ENCODE results near the gene SLC35F1.

The SLC35F1 gene

DNA sequence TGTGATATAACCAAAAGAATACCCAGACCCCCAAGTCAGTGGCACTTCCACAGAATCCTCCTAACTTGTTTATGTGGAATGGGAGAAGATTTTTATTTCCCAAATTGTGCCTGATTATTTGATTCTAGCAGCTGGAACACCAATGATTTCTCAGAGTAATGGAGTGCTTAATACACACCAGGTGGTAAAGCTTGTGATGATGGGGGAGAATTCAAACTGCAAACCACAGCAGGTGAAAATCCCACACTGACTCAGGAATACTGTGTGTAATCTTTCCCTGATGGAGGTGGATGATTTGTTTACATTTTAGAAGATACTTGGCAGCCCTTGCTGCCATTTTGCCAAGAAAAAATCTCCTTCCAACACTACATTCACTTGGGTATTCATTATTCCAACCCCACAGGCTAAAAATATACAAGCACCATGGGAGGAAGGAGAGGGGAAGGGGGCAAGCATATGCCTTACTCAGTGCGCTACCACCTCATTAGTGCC is 428.3 kb downstream of the SLC35F1 start:
- ChIA-PET CTCF (no interaction called here), POLR2A (no interaction called here)
- Histone ChIP-seq H3K9me3 (ENCODE audit: control insufficient read depth, insufficient read depth, low read depth, low read length) (no peaks in the 10 kb centered on the region), H3K4me3 (ENCODE audit: low read depth, low read length) (no peak overlapping the region), H3K27ac (ENCODE audit: extremely low read depth, low read depth, low read length) (no peak overlapping the region), H3K36me3 (ENCODE audit: control insufficient read depth in 2 of 2, insufficient read depth in 1 of 2, low read length in 2 of 2) (no peaks in the 10 kb centered on the region), H3K4me1 (ENCODE audit: control insufficient read depth, insufficient read depth, low read length) (no peaks in the 10 kb centered on the region)
- TF ChIP-seq ZNF2 (tag by site-specific recombination; IDR thresholded peaks at IDR 0.05) (no peak), ZNF221 (tag by site-specific recombination; IDR thresholded peaks at IDR 0.05; ENCODE audit: borderline replicate concordance) (no peak), ZBTB7A (tag by site-specific recombination; IDR thresholded peaks at IDR 0.05; ENCODE audit: low read depth) (no peak), HOXD13 (CRISPR knock-in tag; IDR thresholded peaks at IDR 0.05; ENCODE audit: borderline replicate concordance) (no peak), ZNF830 (tag by site-specific recombination; IDR thresholded peaks at IDR 0.05; ENCODE audit: low read depth) (no peak), ZNF704 (tag by site-specific recombination; IDR thresholded peaks at IDR 0.05) (no peak), MYNN (tag by site-specific recombination; IDR thresholded peaks at IDR 0.05; ENCODE audit: borderline replicate concordance) (no peak), ZNF423 (tag by site-specific recombination; IDR thresholded peaks at IDR 0.05) (no peak), ZNF518A (tag by site-specific recombination; conservative IDR thresholded peaks at IDR 0.05; ENCODE audit: low read depth) (no peak), ZNF391 (tag by site-specific recombination; IDR thresholded peaks at IDR 0.05; ENCODE audit: borderline replicate concordance, low read depth) (no peak), ZNF664 (tag by site-specific recombination; IDR thresholded peaks at IDR 0.05) (no peak), INSM2 (tag by site-specific recombination; IDR thresholded peaks at IDR 0.05) (no peak), ZNF561 (tag by site-specific recombination; IDR thresholded peaks at IDR 0.05; ENCODE audit: borderline replicate concordance) (no peak), ZNF157 (tag by site-specific recombination; IDR thresholded peaks at IDR 0.05) (no peak), ZNF670 (tag by site-specific recombination; IDR thresholded peaks at IDR 0.05; ENCODE audit: low read depth) (no peak)
- TF ChIP-seq, protein P1, sequence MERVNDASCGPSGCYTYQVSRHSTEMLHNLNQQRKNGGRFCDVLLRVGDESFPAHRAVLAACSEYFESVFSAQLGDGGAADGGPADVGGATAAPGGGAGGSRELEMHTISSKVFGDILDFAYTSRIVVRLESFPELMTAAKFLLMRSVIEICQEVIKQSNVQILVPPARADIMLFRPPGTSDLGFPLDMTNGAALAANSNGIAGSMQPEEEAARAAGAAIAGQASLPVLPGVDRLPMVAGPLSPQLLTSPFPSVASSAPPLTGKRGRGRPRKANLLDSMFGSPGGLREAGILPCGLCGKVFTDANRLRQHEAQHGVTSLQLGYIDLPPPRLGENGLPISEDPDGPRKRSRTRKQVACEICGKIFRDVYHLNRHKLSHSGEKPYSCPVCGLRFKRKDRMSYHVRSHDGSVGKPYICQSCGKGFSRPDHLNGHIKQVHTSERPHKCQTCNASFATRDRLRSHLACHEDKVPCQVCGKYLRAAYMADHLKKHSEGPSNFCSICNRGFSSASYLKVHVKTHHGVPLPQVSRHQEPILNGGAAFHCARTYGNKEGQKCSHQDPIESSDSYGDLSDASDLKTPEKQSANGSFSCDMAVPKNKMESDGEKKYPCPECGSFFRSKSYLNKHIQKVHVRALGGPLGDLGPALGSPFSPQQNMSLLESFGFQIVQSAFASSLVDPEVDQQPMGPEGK (tag by site-specific recombination; IDR thresholded peaks at IDR 0.05), result no peak
- TF ChIP-seq, protein P2, sequence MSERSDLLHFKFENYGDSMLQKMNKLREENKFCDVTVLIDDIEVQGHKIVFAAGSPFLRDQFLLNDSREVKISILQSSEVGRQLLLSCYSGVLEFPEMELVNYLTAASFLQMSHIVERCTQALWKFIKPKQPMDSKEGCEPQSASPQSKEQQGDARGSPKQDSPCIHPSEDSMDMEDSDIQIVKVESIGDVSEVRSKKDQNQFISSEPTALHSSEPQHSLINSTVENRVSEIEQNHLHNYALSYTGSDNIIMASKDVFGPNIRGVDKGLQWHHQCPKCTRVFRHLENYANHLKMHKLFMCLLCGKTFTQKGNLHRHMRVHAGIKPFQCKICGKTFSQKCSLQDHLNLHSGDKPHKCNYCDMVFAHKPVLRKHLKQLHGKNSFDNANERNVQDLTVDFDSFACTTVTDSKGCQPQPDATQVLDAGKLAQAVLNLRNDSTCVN (tag by site-specific recombination; optimal IDR thresholded peaks at IDR 0.05), result no peak
